HG02884 (cell line): ENCODE results near the gene LRRC23.

Source experiments
- ATAC-seq: cut with Tn5 transposase; IDR thresholded peaks from one replicate; pipeline ENCODE4 v1.9.1; 2021; ENCODE audit warnings: mild to moderate bottlenecking, moderate library complexity; ENCODE audit not compliant: unreplicated experiment

LRRC23 gene

DNA sequence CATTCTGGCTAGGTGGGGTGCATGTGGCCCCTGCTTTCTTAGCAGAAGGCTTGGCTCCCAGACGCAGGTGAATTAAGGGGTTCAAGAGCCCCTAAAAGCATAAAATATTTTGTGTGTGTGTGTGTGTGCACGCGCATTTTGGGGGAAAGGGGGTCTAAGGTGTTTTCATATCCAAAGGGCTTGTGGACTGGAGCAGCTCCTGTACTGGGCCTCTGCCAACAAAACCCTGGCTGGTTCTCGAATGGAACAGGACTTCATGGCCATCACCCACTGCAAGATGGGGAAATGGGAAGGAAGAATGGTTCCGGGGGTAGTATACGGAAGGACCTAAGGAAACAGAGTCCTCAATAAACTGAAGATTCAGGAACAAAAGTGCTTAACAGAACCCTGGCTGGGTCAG lies 19.2 kb downstream of the LRRC23 start:
- ATAC-seq: no peak

DNA sequence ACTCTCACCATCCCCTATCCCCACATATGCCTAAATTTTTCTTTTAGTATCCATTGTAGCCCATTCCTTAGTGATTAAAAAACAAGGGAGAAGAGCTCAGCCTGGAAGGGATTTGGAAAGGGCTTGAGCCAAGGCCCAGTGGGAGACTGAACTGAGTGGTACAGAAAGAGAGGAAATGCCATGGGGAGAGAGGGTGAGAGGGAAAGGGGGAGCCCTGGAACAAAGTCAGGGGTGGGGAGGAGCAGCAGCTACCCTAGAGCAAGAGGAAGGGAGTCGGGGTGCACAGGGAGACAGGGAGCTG lies 20.6 kb downstream of the LRRC23 start:
- ATAC-seq: no peak

DNA sequence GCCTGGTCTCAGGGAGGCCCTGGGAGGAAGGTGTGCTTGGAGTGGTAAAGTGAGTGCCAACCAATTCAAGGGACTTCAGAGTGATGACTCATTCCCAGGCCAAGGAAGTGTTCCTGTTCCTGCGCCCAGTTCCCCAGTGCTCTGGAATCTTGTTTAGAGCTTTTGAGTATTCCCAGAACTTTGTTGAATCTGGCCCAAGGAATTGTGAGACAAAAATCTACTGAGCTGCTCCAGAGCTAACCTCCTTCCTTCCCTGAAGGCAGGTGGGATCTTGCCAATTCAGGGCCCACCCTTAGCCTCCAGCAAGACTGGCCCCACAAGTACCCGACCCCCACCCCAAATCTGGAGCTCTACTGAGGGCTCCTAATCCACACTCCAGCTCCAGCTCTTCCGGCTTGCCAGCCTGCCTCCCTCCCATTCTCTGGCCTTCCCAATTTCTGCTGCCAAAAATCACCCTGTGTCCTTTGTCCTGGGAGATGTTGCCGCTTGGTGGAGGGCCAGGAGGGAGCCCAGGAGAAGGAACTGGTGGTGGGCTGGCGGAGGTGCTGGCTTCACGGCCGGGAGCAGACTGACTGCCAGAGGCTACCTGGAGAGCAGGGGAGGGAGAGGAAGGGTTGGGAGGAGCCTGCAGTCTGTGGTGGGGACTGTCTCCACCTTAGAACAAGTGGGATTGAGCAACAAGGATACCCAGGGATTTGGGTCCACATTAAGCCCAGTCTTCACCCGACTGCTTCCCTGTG lies 21.1 kb downstream of the LRRC23 start:
- no peak for ATAC-seq

DNA sequence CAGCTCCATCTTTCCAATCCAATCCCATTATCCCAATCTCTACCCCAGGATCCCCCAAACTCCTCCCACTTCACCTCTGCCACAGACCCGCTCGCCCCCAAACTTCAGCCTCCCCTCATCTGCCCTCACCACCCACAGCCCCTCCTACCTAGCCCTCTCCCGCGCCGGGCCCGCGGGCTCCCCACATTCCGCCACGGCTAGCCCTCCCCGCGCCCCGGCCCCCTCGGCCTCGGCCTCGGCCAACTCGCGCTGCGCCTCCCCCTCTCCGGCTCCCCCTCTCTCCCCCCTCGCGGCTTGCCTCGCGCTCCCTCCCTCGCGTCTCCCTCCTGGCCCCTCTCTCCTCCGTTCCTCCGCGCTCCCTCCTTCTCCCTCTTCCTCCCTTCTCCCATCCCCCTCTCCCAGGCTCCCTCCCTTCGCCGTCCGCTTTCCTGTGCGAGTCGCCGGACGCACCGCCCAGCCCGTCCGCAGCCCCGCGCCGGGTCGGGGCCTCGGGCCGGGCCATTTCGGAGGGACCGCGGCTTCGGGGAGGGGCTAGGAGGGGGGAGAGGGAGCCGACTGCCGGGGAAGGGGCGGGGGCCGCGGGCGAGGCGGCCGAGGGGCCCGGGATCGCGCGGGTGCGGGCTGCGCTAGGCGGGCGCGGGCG lies 22.9 kb downstream of the LRRC23 start, which contains the start of gene ATN1:
ATN1 (plus strand) TSS at position 581 of the 643 bp plus-strand sequence. CDS start 6,043 bp downstream, outside the sequence.
- ATAC-seq: no peak

DNA sequence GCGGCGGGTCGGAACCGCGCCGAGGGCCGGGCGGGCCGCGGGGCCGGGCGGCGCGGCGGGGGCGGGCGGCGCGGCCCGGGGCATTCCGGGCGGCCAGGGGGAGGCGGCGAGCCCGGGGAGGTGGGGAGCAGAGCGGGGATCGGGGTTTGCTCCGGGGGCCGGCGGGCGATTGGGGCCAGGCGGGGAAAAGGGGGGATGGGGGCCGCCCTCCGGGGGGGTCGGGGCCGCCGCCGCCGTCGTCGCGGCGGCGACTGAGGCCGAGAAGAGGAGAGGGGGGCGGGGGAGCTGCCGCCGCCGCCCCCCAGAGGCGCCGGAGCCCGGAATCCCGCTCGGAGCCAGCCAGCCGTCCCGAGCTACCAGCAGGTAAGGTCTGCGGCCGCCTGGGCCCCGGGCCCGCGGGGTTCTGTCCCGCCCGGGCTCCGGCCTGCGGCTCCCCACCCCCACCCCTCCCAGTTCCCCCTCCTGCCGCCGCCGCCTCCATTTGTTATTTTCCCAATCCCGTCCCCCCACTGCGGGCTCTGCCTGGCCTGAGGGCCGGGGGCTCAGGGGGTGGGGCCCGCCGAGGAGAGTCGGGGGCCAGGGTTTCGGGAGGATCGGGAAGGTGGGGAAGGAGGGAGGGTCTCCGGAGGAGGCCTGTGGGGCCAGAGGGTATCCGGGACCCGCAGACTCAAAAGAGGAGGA lies 23.5 kb downstream of the LRRC23 start:
- no peak for ATAC-seq

DNA sequence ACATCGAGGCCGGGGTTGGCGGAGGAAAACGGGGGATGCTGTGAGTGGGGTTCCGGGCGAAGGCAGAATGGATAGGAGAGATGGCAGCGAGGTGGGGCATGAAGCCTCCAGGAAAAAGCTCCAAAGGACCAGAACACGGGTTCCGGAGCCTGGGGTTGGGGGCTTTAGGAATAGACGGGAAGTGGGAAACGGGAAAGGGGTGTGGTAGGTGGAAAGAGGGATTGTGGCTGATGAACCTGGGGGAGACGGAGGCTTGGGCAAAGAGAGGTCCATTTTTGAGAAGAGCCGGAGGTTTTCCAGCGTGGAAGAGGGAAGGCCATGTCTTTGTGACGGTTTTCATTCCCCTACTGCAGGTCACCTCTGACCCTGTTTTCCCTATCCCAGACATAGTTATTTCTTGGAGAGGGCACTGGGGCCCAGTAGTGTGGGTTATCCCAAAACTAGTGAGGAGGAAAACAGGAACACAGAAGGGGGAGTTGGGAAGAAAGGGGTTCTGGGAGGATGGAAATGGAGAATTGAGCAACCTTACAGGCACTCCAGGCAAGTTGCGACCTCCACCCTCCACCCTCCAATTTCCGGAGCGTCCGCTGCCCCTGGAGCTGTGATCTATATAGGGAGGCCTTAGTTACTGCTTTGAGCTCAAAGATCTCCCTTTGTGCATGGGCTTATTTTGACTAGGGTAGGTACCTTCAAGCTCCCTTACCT lies 24.2 kb downstream of the LRRC23 start:
- no peak for ATAC-seq

DNA sequence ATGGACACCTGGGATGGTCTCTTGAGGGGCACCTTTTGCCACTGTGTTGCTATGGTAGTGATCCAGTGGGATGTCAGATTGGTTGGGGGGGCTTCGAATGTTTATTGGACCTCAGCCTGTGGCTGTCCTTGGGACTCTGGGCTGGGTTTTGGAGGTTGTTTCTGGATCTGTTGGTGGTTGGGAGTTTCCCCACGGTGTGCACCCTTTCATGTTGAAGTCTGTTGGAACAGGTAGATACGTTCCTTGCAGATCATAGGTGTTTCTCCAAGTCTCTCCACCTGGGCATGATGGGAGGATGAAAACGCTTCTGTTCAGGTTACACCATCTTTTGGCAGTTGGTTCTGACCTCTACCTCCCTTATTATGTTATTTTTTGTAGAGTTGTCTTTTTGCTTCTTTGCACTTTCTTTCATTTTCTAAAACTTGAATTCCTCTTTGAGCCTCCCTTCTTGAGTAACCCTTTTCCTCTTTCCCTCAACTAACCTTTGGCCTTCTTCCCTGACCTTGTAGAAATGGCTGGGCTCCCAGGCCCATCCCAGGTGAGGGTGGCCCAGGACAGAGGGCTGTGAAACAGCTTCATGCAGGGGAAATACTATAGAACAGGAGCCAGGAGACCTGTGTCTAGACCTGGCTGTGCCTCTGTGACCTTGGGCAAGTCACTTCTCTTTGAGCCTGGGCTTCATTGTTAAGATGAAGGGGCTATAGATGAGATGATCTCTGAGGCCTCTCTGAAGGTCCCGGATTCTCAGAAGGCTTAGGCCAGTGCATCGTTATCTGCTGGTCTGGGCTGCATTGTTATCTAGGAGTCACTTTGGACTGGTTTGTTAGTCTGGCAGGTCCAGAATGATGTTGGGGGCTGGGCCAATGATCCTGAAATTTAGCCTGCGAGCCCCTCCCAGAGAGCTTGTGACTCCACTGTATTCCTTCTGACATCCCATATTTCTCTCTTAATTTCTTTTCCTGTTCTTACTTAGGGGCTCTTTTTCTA lies 25.1 kb downstream of the LRRC23 start:
- no peak for ATAC-seq

DNA sequence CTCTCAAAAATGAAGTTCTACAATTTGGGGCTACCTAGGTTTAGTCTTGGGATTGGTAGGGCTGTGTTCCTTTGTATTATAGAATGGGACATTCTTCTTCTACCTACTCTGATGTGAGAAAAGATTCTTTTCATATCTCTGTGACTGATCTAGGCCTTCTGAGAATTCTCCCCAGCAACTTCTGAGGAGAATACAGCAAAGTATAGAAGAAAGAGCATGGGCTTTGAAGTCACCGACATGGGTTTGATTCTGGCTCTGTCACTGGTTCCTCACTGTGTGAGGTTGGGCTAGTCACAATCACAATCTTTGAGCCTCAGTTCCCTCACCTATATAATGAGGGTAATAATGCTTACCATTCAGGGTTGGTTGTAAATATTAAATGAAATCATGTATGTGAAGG lies 28.1 kb downstream of the LRRC23 start:
- ATAC-seq: no peak

DNA sequence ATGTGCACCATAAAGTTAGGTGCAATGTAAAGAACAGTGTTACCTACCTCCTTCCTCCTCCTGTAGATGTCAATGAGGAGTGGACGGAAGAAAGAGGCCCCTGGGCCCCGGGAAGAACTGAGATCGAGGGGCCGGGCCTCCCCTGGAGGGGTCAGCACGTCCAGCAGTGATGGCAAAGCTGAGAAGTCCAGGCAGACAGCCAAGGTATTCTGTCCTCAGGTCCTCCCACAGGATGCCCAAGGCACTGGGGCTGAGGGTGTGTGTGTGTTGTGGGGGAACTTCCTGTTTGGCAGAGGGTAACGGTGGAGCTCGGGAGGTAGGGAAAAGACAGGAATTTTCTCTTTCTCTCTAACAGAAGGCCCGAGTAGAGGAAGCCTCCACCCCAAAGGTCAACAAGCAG lies 29.5 kb downstream of the LRRC23 start:
- no peak for ATAC-seq

DNA sequence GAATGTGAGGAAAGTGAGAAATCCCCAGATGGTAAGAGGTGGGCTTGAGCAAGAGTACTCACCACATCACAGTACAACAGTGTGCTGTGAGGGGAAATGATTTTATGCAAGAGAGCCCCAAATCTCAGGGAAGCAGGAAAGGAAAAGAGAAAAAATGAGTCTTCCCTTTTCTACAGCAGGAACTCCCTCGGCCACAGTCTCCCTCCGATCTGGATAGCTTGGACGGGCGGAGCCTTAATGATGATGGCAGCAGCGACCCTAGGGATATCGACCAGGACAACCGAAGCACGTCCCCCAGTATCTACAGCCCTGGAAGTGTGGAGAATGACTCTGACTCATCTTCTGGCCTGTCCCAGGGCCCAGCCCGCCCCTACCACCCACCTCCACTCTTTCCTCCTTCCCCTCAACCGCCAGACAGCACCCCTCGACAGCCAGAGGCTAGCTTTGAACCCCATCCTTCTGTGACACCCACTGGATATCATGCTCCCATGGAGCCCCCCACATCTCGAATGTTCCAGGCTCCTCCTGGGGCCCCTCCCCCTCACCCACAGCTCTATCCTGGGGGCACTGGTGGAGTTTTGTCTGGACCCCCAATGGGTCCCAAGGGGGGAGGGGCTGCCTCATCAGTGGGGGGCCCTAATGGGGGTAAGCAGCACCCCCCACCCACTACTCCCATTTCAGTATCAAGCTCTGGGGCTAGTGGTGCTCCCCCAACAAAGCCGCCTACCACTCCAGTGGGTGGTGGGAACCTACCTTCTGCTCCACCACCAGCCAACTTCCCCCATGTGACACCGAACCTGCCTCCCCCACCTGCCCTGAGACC lies 31.0 kb downstream of the LRRC23 start:
- ATAC-seq: no peak

DNA sequence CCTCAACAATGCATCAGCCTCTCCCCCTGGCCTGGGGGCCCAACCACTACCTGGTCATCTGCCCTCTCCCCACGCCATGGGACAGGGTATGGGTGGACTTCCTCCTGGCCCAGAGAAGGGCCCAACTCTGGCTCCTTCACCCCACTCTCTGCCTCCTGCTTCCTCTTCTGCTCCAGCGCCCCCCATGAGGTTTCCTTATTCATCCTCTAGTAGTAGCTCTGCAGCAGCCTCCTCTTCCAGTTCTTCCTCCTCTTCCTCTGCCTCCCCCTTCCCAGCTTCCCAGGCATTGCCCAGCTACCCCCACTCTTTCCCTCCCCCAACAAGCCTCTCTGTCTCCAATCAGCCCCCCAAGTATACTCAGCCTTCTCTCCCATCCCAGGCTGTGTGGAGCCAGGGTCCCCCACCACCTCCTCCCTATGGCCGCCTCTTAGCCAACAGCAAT lies 31.6 kb downstream of the LRRC23 start:
- ATAC-seq: no peak

DNA sequence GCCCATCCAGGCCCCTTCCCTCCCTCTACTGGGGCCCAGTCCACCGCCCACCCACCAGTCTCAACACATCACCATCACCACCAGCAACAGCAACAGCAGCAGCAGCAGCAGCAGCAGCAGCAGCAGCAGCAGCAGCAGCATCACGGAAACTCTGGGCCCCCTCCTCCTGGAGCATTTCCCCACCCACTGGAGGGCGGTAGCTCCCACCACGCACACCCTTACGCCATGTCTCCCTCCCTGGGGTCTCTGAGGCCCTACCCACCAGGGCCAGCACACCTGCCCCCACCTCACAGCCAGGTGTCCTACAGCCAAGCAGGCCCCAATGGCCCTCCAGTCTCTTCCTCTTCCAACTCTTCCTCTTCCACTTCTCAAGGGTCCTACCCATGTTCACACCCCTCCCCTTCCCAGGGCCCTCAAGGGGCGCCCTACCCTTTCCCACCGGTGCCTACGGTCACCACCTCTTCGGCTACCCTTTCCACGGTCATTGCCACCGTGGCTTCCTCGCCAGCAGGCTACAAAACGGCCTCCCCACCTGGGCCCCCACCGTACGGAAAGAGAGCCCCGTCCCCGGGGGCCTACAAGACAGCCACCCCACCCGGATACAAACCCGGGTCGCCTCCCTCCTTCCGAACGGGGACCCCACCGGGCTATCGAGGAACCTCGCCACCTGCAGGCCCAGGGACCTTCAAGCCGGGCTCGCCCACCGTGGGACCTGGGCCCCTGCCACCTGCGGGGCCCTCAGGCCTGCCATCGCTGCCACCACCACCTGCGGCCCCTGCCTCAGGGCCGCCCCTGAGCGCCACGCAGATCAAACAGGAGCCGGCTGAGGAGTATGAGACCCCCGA lies 32.2 kb downstream of the LRRC23 start:
- no peak for ATAC-seq

DNA sequence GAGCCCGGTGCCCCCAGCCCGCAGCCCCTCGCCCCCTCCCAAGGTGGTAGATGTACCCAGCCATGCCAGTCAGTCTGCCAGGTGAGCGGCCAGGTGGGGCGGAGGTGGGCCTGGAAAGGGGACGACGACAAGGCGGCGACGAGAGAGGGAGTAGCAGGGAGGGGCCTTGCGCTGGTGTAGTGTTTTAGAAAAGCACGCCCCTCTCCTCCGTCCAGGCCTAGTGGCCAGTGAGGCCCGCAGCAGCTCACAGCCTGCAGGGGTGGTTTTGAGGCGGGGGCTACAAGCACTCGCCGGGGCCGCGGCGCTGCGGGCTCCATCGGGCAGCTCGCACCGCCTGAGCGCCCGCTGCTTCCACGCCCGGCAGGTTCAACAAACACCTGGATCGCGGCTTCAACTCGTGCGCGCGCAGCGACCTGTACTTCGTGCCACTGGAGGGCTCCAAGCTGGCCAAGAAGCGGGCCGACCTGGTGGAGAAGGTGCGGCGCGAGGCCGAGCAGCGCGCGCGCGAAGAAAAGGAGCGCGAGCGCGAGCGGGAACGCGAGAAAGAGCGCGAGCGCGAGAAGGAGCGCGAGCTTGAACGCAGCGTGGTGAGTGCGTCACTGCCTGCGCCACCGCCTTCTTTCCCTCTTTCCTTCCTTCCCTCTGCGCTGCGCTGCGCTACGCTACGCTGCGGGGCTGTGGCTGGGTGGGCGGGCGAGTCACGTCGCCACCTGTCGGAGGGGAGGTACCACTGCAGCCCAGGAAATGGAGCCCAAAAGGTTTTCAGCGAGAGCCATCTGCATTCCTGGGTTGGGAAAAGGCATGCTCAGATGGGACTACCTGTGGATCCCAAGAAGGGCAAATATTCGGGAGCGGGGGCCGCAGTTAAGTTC lies 33.1 kb downstream of the LRRC23 start:
- peak; percentile 89 for ATAC-seq

DNA sequence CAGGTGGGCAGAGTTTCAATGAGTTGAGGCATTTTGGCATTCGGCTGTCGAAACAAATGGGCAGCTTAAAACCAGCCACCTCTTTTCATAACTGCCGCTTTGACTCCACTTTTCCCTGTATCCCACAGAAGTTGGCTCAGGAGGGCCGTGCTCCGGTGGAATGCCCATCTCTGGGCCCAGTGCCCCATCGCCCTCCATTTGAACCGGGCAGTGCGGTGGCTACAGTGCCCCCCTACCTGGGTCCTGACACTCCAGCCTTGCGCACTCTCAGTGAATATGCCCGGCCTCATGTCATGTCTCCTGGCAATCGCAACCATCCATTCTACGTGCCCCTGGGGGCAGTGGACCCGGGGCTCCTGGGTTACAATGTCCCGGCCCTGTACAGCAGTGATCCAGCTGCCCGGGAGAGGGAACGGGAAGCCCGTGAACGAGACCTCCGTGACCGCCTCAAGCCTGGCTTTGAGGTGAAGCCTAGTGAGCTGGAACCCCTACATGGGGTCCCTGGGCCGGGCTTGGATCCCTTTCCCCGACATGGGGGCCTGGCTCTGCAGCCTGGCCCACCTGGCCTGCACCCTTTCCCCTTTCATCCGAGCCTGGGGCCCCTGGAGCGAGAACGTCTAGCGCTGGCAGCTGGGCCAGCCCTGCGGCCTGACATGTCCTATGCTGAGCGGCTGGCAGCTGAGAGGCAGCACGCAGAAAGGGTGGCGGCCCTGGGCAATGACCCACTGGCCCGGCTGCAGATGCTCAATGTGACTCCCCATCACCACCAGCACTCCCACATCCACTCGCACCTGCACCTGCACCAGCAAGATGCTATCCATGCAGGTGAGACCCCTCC lies 34.0 kb downstream of the LRRC23 start:
- no peak for ATAC-seq

DNA sequence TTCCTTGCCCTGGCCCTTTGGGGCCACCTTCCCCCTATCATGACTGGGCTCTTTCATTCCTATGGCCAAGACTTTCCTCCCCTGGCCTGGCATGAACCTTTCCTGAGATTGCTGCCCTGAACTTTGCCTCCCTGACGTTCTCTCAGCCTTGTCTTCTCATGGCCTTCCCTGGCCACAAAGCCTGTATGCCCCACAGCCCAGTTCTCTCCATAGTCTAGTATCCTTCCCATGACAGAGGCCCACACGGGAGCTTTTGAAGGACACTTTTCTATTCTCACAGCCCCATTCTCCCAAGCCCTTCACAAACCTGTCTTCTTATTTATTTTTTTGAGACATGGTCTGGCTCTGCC lies 34.5 kb downstream of the LRRC23 start:
- ATAC-seq: no peak

DNA sequence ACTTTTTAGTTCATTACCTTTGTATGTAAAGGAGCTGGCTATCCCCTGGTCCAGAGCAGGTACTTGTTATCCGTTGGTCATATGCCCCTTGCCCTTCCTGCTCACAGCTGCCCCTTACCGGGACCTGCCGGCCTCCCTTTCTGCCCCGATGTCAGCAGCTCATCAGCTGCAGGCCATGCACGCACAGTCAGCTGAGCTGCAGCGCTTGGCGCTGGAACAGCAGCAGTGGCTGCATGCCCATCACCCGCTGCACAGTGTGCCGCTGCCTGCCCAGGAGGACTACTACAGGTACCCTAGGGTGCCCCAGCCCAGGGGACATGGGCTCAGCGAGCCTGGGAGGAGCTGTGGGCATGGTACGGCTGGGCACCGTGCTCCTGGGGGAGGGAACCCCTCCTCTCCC lies 36.6 kb downstream of the LRRC23 start:
- ATAC-seq: no peak

DNA sequence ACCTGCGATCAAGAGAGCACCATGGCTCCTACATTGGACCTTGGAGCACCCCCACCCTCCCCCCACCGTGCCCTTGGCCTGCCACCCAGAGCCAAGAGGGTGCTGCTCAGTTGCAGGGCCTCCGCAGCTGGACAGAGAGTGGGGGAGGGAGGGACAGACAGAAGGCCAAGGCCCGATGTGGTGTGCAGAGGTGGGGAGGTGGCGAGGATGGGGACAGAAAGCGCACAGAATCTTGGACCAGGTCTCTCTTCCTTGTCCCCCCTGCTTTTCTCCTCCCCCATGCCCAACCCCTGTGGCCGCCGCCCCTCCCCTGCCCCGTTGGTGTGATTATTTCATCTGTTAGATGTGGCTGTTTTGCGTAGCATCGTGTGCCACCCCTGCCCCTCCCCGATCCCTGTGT lies 37.2 kb downstream of the LRRC23 start:
- ATAC-seq: no peak
